Left renal pelvis (tissue), 4 donors: ENCODE data around the gene GRIK4. TPM values are rescaled to one million over a fixed set of nuclear protein-coding genes. Genes with fewer than 3 reads are reported as not detected.
"Not testable (repeated sequence)": the region's sequence is repeated elsewhere in the genome, so short reads cannot be mapped to it uniquely, and the experiment has no call there.

Source experiments
- DNase-seq, 4 donors: peaks; one replicate each; pipeline ENCODE4 v3.0.0-alpha.2; 2013; ENCODE audit warnings: low read depth in 4 of 4, low spot score in 3 of 4
- polyA plus RNA-seq, 4 donors: library from polyadenylated mRNA; unstranded; fragments of 120-200 nt; gene quantifications; one replicate each; pipeline ENCODE4 v1.2.1, GENCODE V29; 2013; ENCODE audit not compliant: insufficient read length in 4 of 4

GRIK4 gene
- polyA plus RNA-seq, 4 donors, result 0.95 to 1.9 (median 1.5) TPM

GRCh38 chr11:121018746-121019145 lies 507.2 kb downstream of the GRIK4 start:
- DNase-seq, result no peak

DNA sequence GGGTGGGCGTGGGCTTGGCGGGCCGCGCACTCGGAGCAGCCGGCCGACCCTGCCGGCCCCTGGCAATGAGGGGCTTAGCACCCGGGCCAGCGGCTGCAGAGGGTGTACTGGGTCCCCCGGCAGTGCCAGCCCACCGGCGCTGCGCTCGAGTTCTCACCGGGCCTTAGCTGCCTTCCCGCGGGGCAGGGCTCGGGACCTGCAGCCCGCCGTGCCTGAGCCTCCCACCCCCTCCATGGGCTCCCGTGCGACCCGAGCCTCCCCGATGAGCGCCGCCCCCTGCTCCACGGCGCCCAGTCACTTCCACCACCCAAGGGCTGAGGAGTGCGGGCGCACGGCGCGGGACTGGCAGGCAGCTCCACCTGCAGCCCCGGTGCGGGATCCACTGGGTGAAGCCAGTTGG lies 510.2 kb downstream of the GRIK4 start:
- DNase-seq, result not testable (repeated sequence)

GRCh38 chr11:121023848-121024751 lies 512.6 kb downstream of the GRIK4 start, which contains the start of gene TBCEL:
TSS of gene TBCEL (plus strand) at chr11:121024102. CDS start at chr11:121045691, 21,589 bp downstream.
- peak; percentile 68 to 77 (median 73) for DNase-seq

- no peak for DNase-seq
These were observed 513.4 kb downstream of the GRIK4 start for GRCh38 chr11:121024989-121025388.

GRCh38 chr11:121029153-121029552 lies 517.6 kb downstream of the GRIK4 start:
- no peak for DNase-seq

DNA sequence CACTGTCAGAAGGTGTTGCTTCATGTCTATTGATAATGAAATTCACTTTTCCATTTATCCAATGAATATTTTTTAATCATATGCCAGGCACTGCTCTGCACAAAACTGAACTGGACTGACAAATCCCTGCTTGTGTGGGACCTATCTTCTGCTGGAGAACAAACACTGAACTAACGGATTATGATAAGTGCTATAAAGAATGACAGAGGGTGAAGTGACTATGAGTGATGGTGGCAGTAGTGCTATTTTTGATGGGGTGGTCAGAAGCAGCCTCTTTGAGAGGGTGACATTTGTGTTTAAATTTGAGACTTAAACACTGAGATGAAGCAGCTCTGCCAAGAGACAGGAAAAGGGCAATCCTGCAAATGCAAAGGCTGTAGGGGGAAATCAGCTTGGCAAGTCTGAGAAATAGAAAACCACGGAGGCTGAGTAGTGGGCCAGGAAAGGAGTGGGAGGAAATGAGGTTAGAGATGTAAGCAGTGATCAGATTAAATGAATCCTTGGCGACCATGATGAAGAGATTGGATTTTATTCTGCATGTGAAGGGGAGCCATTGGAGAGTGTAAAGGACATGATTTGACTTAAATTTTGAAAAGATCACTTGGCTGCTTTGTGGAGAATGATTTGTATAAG lies 518.4 kb downstream of the GRIK4 start:
- DNase-seq, result no peak

DNA sequence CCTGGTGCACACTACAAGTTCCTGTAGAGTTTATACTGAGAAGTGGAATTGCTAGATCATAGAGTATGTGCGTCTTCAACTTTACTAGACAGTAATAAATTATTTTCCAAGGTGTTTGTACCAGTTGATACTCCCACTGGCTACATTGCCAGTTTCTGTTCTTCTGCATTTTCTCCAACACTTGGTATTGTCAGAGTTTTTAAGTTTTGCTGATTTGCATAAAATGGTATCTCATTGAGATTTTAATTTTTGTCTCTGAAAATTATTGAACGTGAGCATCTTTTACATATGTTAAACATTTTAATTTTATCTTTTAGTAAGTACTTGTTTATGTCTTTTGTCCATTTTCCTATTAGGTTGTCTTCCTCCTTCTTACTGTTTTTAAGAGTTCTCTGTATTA lies 519.6 kb downstream of the GRIK4 start:
- no peak for DNase-seq

DNA sequence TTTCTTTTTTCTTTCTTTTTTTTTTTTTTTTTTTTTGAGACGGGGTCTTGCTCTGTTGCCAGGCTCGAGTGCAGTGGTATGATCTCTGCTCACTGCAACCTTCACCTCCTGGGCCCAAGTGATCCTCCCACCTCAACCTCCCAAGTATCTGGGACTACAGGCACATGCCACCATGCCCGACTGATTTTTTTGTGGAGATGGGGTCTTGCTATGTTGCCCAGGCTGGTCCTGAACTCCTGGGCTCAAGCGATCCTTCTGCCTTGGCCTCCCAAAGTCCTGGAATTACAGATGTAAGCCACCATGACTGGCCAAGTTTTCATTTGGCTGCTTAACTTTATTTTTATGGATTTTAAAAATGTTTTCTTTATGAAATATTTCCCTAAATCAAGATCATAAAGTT lies 520.1 kb downstream of the GRIK4 start:
- DNase-seq, result not testable (repeated sequence)

DNA sequence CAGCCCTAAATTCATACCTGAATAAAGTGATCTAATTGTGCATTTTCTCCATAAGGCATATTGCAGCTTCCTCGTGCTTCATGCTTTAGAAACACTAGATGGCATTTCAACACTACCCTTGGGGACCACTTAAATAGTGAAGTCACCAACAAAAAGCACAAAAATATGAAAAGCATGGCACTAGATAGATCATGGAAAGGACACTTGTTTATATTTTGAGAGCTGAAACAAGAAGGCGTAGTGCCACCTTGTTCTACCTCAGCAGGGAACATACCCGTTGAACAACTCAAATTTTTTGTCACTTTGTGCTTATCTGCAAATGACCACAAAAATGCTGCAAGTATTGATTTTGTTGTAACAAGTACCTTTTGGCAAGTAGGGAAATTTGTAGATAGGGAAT lies 521.0 kb downstream of the GRIK4 start:
- DNase-seq, result no peak

DNA sequence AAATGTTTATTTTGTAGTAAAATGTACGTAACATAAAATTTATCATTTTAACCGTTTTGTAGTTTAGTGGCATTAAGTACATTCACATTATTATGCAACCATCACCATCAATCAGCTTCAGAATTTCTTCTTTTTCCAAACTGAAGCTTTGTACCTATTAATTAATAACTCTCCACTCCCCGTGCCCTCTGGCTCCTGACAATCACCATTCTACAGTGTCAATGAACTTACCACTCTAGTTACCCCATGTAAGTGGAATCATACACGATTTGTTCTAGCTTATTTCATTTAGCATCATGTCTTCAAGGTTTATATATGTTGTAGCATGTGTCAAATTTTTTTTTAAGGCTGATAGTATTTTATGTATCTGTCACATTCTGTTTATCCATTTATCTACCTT lies 522.1 kb downstream of the GRIK4 start:
- no peak for DNase-seq

GRCh38 chr11:121035169-121035755 lies 523.7 kb downstream of the GRIK4 start:
- DNase-seq, result no peak

DNA sequence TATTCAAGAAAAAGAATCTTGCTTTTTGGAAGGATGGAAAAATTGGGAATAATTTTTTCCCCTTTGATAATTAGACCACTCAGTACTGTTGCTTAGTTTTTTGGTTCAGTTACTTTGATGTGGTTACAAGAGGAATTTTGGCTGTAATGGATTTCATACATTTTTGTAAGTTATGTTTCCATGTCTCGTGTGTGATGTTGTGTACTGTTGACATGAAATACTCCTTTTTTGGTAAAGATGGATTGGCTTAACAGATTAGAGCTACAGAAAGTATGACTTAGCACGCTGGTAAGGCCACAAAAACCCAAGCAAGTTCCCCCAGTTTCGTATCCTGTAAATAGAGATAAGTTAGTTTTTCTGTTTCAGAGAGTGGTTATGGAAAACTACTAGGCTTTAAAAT lies 524.2 kb downstream of the GRIK4 start:
- no peak for DNase-seq

- no peak for DNase-seq
These were observed 525.5 kb downstream of the GRIK4 start for GRCh38 chr11:121037016-121037415.

Other genes starting within 250 kb of the GRIK4 start
- gene TLCD5, start 186.4 kb upstream of the GRIK4 start, polyA plus RNA-seq, result 10 to 100 TPM; 10.7 to 16.7 (median 11.8) TPM
- 100 to 1,000 TPM in 3 of 4 donors, 10 to 100 TPM in 1; 53.9 to 133 (median 124) TPM for gene ARHGEF12, start 175.3 kb upstream of the GRIK4 start, polyA plus RNA-seq